ENCODE results near the gene TEAD1.

GRCh38 chr11:12838463-12839123 lies 164.4 kb downstream of the TEAD1 start:
- TF ChIP-seq, protein P1, sequence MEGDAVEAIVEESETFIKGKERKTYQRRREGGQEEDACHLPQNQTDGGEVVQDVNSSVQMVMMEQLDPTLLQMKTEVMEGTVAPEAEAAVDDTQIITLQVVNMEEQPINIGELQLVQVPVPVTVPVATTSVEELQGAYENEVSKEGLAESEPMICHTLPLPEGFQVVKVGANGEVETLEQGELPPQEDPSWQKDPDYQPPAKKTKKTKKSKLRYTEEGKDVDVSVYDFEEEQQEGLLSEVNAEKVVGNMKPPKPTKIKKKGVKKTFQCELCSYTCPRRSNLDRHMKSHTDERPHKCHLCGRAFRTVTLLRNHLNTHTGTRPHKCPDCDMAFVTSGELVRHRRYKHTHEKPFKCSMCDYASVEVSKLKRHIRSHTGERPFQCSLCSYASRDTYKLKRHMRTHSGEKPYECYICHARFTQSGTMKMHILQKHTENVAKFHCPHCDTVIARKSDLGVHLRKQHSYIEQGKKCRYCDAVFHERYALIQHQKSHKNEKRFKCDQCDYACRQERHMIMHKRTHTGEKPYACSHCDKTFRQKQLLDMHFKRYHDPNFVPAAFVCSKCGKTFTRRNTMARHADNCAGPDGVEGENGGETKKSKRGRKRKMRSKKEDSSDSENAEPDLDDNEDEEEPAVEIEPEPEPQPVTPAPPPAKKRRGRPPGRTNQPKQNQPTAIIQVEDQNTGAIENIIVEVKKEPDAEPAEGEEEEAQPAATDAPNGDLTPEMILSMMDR (IDR thresholded peaks at IDR 0.05) = no peak
- no peak for TF ChIP-seq ZFX (IDR thresholded peaks at IDR 0.05; ENCODE audit: borderline replicate concordance)

Measured in 22Rv1 (cell line).